Measurements from ENCODE around the gene LUM.

GRCh38 chr12:91094957-91095356 lies 16.3 kb downstream of the LUM start:
- TF ChIP-seq CTCF (IDR thresholded peaks at IDR 0.05) (no peak), POLR2AphosphoS5 (IDR thresholded peaks at IDR 0.05; ENCODE audit: insufficient read depth in 1 of 2, low read depth in 1 of 2) (no peak)

Data from vagina (tissue), 2 donors.